GM12874 (cell line): ENCODE data around the gene CYB5R3.

ENCODE experiments used
- TF ChIP-seq, protein P1 (sequence below): IDR thresholded peaks from 2 replicates; pipeline ENCODE4 v1.5.1; 2011; ENCODE audit warnings: low read depth, mild to moderate bottlenecking, control low read depth, low read length, moderate library complexity; ENCODE audit not compliant: insufficient read depth

CYB5R3 gene

DNA sequence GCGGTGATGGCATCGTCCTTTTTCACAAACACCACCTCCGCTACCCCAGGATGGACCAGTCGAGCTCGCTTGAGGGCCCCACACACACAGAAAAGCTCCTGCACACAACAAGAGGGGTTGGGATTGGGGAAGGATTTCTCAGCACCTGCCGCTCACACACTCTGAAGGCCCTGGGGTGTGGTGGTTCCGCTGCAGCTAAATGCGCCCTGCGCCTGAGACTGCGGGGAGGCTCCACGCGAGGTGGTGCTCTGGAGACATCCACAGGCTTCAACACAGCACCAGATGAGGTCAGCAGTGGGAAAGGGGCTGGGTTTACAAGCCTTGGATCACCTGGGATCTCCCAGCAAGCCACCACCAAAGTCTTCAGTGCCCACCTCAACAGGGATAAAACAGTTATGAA, 57.2 kb downstream of the CYB5R3 start:
- TF ChIP-seq, protein P1, sequence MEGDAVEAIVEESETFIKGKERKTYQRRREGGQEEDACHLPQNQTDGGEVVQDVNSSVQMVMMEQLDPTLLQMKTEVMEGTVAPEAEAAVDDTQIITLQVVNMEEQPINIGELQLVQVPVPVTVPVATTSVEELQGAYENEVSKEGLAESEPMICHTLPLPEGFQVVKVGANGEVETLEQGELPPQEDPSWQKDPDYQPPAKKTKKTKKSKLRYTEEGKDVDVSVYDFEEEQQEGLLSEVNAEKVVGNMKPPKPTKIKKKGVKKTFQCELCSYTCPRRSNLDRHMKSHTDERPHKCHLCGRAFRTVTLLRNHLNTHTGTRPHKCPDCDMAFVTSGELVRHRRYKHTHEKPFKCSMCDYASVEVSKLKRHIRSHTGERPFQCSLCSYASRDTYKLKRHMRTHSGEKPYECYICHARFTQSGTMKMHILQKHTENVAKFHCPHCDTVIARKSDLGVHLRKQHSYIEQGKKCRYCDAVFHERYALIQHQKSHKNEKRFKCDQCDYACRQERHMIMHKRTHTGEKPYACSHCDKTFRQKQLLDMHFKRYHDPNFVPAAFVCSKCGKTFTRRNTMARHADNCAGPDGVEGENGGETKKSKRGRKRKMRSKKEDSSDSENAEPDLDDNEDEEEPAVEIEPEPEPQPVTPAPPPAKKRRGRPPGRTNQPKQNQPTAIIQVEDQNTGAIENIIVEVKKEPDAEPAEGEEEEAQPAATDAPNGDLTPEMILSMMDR: no peak

DNA sequence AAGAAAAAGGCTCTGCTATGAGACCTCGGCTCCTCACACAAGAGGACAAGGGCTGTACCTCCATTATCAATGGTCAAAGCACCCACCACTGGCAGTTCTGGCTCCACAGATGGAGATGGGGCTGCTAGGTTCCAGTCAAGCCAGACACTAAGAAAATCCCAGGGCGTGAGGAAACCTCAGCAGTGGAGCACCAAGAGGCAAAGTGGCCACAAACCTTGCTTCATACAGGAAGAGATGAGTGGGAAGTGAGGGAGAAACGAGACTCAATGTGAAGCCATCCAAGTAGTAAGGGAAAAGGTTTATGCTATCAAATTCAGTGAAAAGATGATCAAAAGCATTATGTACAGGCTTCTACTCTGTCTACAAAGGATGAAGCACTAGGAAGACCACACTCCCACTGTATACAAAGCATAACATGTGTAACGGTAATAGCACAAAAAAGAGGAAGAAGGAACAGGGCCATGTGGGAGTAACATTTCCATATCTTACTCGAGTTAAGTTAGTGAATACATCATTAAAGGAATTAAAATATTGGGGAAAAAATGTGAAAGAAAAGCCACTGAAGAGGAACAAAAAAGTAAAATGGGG, 61.5 kb downstream of the CYB5R3 start:
- TF ChIP-seq, protein P1: no peak

DNA sequence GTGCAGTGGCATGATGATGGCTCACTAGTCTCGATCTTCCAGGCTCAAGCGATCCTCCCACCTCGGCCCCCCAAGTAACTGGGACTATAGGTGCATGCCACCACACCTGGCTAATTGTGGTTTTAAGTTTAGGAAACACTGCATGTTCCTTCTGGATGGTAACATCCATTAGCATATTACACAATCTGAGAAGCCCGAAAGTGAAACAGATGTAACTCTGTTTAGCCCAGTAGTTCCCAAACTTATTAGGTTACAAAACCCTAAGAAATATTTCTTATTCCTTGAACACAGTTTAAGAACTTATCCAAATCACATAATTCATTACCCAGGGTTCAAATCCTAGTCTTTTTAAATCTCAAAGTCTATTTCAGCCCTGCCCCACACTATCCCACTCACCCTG, 62.8 kb downstream of the CYB5R3 start:
- TF ChIP-seq, protein P1: no peak

DNA sequence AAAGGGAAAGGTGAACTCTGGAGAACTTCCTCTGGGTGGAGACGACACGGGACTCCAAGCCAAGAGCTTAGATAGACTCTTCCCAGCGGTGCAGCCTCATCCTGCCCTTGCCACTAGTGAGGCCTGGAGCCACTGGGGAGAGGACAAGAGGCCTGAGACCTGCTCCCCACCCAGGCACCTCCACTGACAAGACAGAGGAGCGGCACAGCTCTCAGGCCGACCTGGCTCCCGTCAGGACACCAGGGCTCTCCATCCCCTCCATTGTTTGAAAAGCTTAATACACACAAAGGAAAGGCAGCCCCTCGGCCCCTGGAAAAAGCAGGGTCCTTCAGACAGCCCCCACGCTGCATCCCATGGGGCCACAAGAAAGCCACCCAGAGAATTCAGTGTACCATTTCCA, 64.1 kb downstream of the CYB5R3 start:
- TF ChIP-seq, protein P1: no peak

DNA sequence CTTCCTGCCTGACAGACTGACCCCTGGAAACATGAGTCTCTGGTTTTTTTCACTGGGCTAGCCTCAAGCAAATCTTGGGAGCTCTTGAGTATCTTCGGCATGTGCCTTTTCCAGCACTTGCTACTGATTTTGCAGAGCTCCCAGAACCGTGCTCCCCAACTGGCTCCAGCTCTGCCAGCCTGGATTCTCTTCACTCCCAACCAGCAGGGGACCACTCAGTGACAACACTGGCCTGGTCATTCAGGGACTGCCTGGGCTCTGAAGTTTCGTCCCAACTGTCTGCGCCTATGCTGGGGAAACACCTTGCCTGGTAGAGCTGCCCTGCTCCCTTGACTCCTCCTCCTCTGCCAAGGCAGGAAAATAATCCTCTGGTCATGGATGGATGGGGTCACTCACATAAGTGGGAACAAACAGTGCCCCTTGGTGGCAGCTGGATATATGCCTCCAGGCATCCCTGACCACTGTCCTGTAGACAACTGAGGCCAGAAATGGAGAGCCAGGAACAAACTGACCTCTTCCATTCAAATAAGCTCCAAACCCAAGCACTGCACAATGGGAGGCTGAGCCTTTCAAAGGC, 64.7 kb downstream of the CYB5R3 start:
- TF ChIP-seq, protein P1: no peak

DNA sequence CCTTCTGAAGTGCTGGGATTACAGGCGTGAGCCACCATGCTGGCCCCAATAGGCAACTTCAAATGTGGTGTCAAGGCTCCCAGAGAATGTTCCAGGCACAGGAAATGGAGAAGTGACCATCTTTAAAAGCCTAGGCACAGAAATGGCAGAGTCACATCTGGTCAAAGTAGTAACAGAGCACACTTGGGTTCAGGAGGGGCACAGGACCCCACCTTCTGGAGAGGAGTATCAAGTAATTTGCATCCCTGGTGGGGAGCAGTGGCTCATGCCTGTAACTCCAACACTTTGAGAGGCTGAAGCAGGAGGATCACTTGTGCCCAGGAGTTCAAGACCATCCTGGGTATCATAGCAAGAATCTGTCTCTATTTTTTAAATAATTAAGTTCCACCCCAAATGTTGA, 66.2 kb downstream of the CYB5R3 start:
- TF ChIP-seq, protein P1: no peak

DNA sequence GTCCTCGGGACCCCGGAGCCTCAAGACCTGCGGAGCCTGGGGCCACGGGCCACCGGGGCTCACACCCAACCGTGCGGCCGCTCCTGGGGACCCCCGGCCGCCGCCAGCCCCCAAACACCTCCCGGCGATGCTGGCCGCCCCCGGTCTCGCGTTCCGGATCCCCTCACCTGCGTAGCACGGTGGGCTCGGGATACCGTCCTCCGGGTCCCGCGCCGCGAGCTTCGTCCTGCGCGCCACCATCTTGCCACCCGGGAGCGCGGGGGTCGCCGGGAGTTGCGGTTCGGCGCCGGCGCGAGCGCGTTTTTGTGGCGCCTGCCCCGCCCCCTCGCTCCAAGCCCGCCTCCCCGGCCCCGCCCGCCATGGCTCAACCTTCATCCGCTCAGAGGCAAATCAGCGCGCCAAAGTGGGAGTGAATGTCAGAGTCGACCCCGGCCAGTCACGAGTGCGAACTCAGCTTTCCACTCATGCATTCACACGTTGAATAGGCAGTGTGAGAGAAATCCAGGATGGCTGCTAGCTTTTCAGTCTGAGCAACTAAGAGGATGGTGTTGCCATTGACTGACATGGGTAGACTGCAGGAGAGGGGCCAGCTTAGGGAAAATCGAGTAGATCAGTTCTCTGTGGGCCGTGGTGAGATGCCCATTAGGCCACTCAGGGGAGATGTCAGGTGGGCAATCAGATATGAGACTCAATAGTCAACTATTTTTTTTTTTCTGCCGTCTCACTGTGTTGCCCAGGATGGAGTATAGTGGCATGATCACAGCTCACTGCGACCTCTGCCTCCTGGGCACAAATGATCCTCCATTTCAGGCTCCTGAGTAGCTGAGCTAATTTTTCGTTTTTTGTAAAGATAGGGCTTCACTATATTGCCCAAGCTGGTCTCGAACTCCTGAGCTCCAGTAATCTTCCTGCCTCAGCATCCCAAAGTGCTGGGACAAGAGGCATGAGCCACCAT, 67.2 kb downstream of the CYB5R3 start:
- TF ChIP-seq, protein P1: no peak
